WI38 (cell line): Measurements from ENCODE around the gene QKI.
"Not testable (repeated sequence)": the region's sequence is repeated elsewhere in the genome, so short reads cannot be mapped to it uniquely, and the experiment has no call there.

Experiments
- H3K4me3 ChIP-seq: 2 replicates; pipeline ENCODE4 v1.5.1; 2011; ENCODE audit warnings: low read depth, mild to moderate bottlenecking, control low read depth, low read length
- TF ChIP-seq, protein P1 (sequence below): IDR thresholded peaks from 2 replicates; pipeline ENCODE4 v1.5.1; 2012; ENCODE audit warnings: low read depth, mild to moderate bottlenecking, control low read depth, low read length

QKI gene

DNA sequence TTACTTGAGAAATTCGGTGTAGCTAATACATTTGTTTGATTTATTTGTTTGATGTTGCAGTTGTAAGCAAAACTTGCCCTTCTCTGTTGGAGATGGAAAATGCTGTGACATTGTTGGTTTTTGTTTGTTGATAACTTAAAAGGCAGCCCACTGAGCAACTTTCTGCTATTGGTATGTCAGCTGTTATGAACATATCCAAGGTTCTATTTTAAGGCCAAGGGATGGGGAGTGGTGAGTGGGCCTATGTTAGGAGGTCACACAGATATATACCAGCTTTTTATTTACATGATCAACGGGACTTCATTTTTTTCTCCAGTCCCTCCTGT, 5.7 kb downstream of the QKI start:
- peak overlapping the region; percentile 43 for H3K4me3 ChIP-seq
- TF ChIP-seq, protein P1, sequence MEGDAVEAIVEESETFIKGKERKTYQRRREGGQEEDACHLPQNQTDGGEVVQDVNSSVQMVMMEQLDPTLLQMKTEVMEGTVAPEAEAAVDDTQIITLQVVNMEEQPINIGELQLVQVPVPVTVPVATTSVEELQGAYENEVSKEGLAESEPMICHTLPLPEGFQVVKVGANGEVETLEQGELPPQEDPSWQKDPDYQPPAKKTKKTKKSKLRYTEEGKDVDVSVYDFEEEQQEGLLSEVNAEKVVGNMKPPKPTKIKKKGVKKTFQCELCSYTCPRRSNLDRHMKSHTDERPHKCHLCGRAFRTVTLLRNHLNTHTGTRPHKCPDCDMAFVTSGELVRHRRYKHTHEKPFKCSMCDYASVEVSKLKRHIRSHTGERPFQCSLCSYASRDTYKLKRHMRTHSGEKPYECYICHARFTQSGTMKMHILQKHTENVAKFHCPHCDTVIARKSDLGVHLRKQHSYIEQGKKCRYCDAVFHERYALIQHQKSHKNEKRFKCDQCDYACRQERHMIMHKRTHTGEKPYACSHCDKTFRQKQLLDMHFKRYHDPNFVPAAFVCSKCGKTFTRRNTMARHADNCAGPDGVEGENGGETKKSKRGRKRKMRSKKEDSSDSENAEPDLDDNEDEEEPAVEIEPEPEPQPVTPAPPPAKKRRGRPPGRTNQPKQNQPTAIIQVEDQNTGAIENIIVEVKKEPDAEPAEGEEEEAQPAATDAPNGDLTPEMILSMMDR = no peak

- TF ChIP-seq, protein P1 = no peak
Measured at GRCh38 chr6:163422550-163422949, 8.0 kb downstream of the QKI start.

GRCh38 chr6:163423696-163424095, 9.2 kb downstream of the QKI start:
- TF ChIP-seq, protein P1 = no peak
- no peak overlapping the region for H3K4me3 ChIP-seq

More at GRCh38 chr6:163422550-163422949, 8.0 kb downstream of the QKI start:
- H3K4me3 ChIP-seq = no peak overlapping the region

DNA sequence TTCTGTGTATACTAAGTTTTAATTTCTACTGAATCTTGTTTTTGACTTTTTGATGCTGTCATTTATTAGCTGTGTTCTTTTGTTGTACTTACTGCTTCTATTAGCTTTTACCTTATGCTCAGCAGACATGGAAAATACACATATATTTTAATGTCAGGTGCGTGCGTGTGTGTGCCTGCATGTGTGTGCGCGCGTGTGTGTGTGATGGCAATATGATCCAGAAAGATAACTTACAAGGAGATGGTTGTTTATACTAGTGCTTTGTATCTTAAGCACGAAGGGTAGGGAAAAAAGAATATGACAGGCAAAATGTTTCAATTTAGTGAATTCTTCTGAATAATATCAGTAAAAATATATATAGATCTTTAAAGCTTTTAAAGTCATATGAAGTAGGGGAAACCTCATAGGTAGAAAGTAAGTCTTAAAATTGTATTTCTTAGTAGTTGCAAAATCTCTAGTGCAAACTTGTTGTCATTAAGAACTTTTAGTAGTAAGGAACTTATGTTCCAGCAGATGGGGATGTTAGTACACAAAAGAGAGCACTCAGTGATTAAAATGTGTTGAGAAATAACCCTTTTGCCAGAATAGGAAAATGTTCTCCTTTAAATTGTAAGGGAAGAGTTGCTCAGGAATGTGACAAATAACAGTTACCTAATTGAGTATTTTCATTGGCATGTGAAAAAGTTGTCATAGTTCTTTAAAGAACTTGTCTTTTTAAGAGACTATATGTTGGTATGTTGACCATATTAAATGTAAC, 13.2 kb downstream of the QKI start:
- TF ChIP-seq, protein P1 = peak; percentile 4; the same call in 1 of the 2 replicates
- no peak overlapping the region for H3K4me3 ChIP-seq

- TF ChIP-seq, protein P1 = no peak
- H3K4me3 ChIP-seq = no peak overlapping the region
Measured at GRCh38 chr6:163428373-163428772, 13.9 kb downstream of the QKI start.

GRCh38 chr6:163429858-163430448, 15.4 kb downstream of the QKI start:
- no peak overlapping the region for H3K4me3 ChIP-seq
- TF ChIP-seq, protein P1 = no peak

DNA sequence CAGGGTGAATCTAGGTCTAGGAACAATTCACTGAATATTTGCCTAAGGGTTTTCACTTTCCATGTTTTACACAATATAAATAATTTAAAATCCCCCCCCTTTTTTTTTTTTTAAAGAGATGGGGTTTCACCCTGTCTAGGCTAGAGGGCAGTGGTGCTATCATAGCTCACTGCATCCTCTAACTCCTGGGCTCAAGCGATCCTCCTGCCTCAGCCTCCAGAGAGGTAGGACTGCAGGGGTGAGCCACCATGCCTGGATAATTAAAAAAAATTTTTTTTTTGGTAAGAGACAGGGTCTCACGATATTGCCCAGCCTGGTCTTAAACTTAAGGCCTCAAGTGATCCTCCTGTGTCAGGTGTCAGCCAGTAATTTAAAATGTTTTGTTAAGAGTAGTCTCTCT, 17.8 kb downstream of the QKI start:
- H3K4me3 ChIP-seq = no peak overlapping the region
- TF ChIP-seq, protein P1 = no peak

DNA sequence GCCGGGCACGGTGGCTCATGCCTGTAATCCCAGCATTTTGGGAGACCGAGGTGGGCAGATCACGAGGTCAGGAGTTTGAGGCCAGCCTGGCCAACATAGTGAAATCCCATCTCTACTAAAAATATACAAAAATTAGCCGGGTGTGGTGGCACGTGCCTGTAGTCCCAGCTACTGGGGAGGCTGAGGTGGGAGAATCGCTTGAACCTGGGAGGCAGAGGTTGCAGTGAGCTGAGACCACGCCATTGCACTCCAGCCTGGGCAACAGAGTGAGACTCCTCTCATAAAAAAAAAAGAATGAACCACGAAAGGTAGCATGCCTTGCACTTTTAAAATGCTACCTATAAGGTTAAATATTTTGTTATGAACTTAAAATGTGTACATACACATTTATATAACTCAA, 19.0 kb downstream of the QKI start:
- not testable (repeated sequence) for H3K4me3 ChIP-seq
